Endodermal cell (in vitro differentiated cells): Measurements from ENCODE around the gene TIMD4. TPM values are rescaled to one million over a fixed set of nuclear protein-coding genes. Genes with fewer than 3 reads are reported as not detected.

Experiments
- DNase-seq: peaks from one replicate; pipeline ENCODE4 v3.0.0-alpha.2; 2017
- H3K27ac ChIP-seq: 2 replicates; pipeline ENCODE4 v1.5.1; 2013; ENCODE audit warnings: mild to moderate bottlenecking, low read depth, low read length, moderate library complexity
- H3K27me3 ChIP-seq: 2 replicates; pipeline ENCODE4 v1.6.1; 2013; ENCODE audit warnings: mild to moderate bottlenecking, low read length, moderate library complexity; ENCODE audit not compliant: insufficient read depth, control insufficient read depth, poor library complexity, severe bottlenecking
- H3K36me3 ChIP-seq: 2 replicates; pipeline ENCODE4 v1.7.0; 2013; ENCODE audit warnings: mild to moderate bottlenecking, low read length, moderate library complexity; ENCODE audit not compliant: control insufficient read depth, insufficient read depth
- H3K4me1 ChIP-seq: one replicate; pipeline ENCODE4 v1.7.0; 2013; ENCODE audit warnings: low read length; ENCODE audit not compliant: control insufficient read depth, insufficient read depth
- H3K4me3 ChIP-seq: 2 replicates; pipeline ENCODE4 v1.5.1; 2013; ENCODE audit warnings: mild to moderate bottlenecking, low read length, moderate library complexity
- H3K9ac ChIP-seq: 2 replicates; pipeline ENCODE4 v1.6.1; 2013; ENCODE audit warnings: mild to moderate bottlenecking, low read length, moderate library complexity; ENCODE audit not compliant: poor library complexity, severe bottlenecking; ENCODE audit errors: extremely low read depth
- H3K9me3 ChIP-seq: 2 replicates; pipeline ENCODE4 v1.6.1; 2013; ENCODE audit warnings: mild to moderate bottlenecking, low read length, moderate library complexity; ENCODE audit not compliant: control insufficient read depth
- H3K27ac Mint-ChIP-seq: 2 replicates; pipeline ENCODE4 v1.8.0; 2020; ENCODE audit warnings: mixed read lengths
- H3K27me3 Mint-ChIP-seq: 2 replicates; pipeline ENCODE4 v1.8.0; 2021; ENCODE audit warnings: mild to moderate bottlenecking, mixed read lengths; ENCODE audit not compliant: insufficient read depth
- H3K36me3 Mint-ChIP-seq: 2 replicates; pipeline ENCODE4 v1.8.0; 2020; ENCODE audit warnings: low read depth, mixed read lengths
- H3K4me1 Mint-ChIP-seq: 2 replicates; pipeline ENCODE4 v1.8.0; 2020; ENCODE audit warnings: mixed read lengths
- H3K4me3 Mint-ChIP-seq: 2 replicates; pipeline ENCODE4 v1.8.0; 2020; ENCODE audit warnings: mild to moderate bottlenecking, moderate library complexity, mixed read lengths
- H3K9me3 Mint-ChIP-seq: 2 replicates; pipeline ENCODE4 v1.8.0; 2020; ENCODE audit warnings: mild to moderate bottlenecking, mixed read lengths
- CTCF ChIP-seq: fragments of 200-600 bp; sonication (generic); conservative IDR thresholded peaks from 2 replicates; pipeline ENCODE4 v1.5.0; 2021; ENCODE audit warnings: antibody characterized with exemption, mild to moderate bottlenecking
- WGBS, 2 experiments: methylation state at CpG; one replicate each; pipeline versions ENCODE4 v1.1.5 to v1.1.7; 2013; ENCODE audit warnings: missing lambda C conversion rate in 2 of 2, mixed read lengths in 1 of 2; ENCODE audit not compliant: insufficient coverage in 1 of 2, insufficient read length in 1 of 2; 5-methylcytosine and 5-hydroxymethylcytosine counted together
- long read RNA-seq, 4 experiments: library from polyadenylated mRNA in 2 of 4; library from RNA in 1 of 4; library from capped mRNA in 1 of 4; stranded (forward) in 3 of 4; unstranded in 1 of 4; transcript quantifications; one replicate each; pipeline ENCODE4 v2.0.0, GENCODE V29; 2020 to 2021; ENCODE audit warnings: inconsistent platforms in 1 of 4
- polyA plus RNA-seq, 2 experiments: library from polyadenylated mRNA; stranded (reverse); fragments of 50-300 nt; gene quantifications; one replicate each; pipeline ENCODE4 v1.2.3, GENCODE V29; 2013
- total RNA-seq, 2 donors: library from RNA; stranded (reverse); fragmentation: NEBNext Ultra II Directional in 1 of 2; extraction: Animal tissue kit (Norgen Biotek cat#: 25700) in 1 of 2; gene quantifications; 2 replicates in 1 of 2; 3 replicates in 1 of 2; pipeline ENCODE4 v1.2.1, GENCODE V29; 2021

TIMD4 gene
- total RNA-seq, result not detected
- not detected for polyA plus RNA-seq (2013, experiment 1 of 2)
- not detected for polyA plus RNA-seq (2013, experiment 2 of 2)
- long read RNA-seq, experiment 1, result 0 reads
- long read RNA-seq, experiment 2, result 0 reads
- long read RNA-seq, experiment 3, result 0 reads
- long read RNA-seq, experiment 4, result 0 reads

DNA sequence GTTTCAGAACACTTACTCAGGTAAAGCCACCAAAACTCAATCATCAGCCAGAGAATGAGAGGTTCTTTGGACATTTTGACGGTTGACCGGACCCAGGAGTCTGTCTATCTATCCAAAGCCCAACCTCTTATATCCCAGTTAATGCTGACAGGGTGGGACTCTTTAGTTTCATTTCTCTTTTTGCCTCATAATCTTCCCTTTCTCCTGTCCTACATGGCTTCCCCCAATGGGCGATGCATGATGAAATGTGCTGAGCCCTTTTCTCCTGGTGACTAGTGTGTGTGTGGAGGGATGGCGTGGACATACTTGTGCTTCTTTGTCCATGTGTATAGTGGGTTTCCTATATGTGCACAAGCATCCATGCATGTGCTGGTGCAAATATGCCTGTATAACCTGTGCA is at the start of gene TIMD4:
Gene TIMD4 (minus strand): TSS at position 102 of the 400 bp plus-strand sequence. CDS start 28 bp downstream, at position 74.
- 92% methylated on average over 4 of the region's 4 CpGs; no CpG with 5 or more reads in 1 of the 2 experiments for WGBS, 2 experiments
- H3K4me1 ChIP-seq, result no peaks in the 10 kb centered on the region
- Mint-ChIP-seq H3K27ac (no peak within 1 kb of the TSS), H3K4me1 (peaks cover 3% of the 10 kb centered on the region), H3K4me3 (no peak within 1 kb of the TSS), H3K27me3 (no peaks in the 10 kb centered on the region), H3K9me3 (no peaks in the 10 kb centered on the region), H3K36me3 (no peaks in the 10 kb centered on the region)
- H3K9me3 ChIP-seq, result no peaks in the 10 kb centered on the region
- TF ChIP-seq CTCF, result no peak
- H3K4me3 ChIP-seq, result no peak within 1 kb of the TSS
- DNase-seq, result no peak
- no peaks in the 10 kb centered on the region for H3K27me3 ChIP-seq
- H3K9ac ChIP-seq, result no peak within 1 kb of the TSS
- no peaks in the 10 kb centered on the region for H3K36me3 ChIP-seq
- H3K27ac ChIP-seq, result no peak within 1 kb of the TSS

DNA sequence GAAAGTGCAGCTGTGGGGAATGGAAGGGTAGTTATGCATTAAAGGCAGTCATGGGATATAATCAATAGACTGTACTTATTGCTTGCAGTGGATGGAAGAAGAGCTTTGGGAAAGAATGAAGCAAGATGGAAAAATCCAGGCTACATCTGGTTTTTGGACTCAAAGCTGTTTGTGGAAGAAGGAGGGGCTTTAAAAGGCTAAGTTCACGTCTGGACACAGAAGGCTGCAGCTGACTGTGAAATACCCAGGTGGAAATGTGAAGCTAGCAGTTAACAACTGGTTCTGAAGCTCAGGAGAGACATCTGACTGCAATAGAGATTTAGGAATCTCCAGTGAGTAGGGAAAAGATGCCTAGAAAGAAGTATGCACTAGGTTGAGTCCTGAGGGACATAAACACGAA is 43.2 kb upstream of the TIMD4 start:
- Histone ChIP-seq H3K27ac (no peak overlapping the region), H3K9me3 (no peaks in the 10 kb centered on the region), H3K4me3 (no peak overlapping the region), H3K36me3 (no peaks in the 10 kb centered on the region), H3K9ac (no peak overlapping the region), H3K27me3 (no peaks in the 10 kb centered on the region), H3K4me1 (no peaks in the 10 kb centered on the region)
- Mint-ChIP-seq H3K36me3 (no peaks in the 10 kb centered on the region), H3K4me3 (no peak overlapping the region), H3K4me1 (no peaks in the 10 kb centered on the region), H3K9me3 (peaks cover 9% of the 10 kb centered on the region), H3K27ac (no peak overlapping the region), H3K27me3 (no peaks in the 10 kb centered on the region)
- WGBS, 2 experiments, result 88 to 94% methylated on average over 2 of the region's 2 CpGs
- DNase-seq, result no peak
- TF ChIP-seq CTCF, result no peak

- Mint-ChIP-seq H3K27me3 (peaks cover 1% of the 10 kb centered on the region), H3K4me1 (no peaks in the 10 kb centered on the region), H3K9me3 (peaks cover 21% of the 10 kb centered on the region), H3K4me3 (no peak overlapping the region), H3K36me3 (no peaks in the 10 kb centered on the region), H3K27ac (no peak overlapping the region)
- no peak for TF ChIP-seq CTCF
- no peak overlapping the region for H3K4me3 ChIP-seq
- H3K9ac ChIP-seq, result no peak overlapping the region
- no peaks in the 10 kb centered on the region for H3K36me3 ChIP-seq
- peaks cover 8% of the 10 kb centered on the region for H3K9me3 ChIP-seq
- no peak for DNase-seq
- H3K27ac ChIP-seq, result no peak overlapping the region
- H3K4me1 ChIP-seq, result no peaks in the 10 kb centered on the region
- no peaks in the 10 kb centered on the region for H3K27me3 ChIP-seq
Observed at GRCh38 chr5:157004893-157005551, 42.0 kb upstream of the TIMD4 start.
